ENCODE data around the gene TSEN54. TPM values are rescaled to one million over a fixed set of nuclear protein-coding genes. Genes with fewer than 3 reads are reported as not detected.

Gene TSEN54
- total RNA-seq, 1 experiment from 2014 or later = 44.5 TPM

DNA sequence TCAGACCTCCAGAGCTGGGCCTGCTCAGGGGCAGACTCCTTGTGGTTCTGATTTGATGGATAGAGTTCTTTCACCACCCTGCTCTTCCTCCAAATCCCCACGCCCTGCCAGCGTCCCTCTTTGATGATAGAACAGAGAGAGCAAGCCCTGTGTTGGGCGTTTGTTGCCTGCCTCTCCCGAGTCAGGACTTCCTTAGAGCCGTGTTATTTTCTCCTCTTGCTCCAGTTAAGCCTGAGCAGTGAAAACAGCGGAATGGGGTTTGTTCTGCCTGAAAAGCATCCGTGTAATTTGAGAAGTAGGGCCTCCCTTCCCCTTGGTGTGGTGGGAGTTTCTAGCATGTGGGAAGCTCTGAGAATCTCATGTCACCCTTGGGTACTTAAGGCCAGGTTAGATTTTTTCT lies 37.8 kb upstream of the TSEN54 start:
- no peak overlapping the region for H3T11ph ChIP-seq (ENCODE audit: low read length)
- peak overlapping the region; percentile 44 to 94 (median 93); a peak in 4 of 7 replicates for H3K27ac Mint-ChIP-seq
- no peak overlapping the region for H2AK5ac ChIP-seq (ENCODE audit: insufficient read length, low read length)
- no peak overlapping the region for H3K27ac ChIP-seq (ENCODE audit: insufficient read length, low read depth, low read length)
- no peaks in the 10 kb centered on the region for H3K4me1 ChIP-seq (ENCODE audit: insufficient read depth, low read length)
- H4K5ac ChIP-seq (ENCODE audit: insufficient read length, low read depth, low read length) = no peak overlapping the region
- no peak overlapping the region for H2BK5ac ChIP-seq (ENCODE audit: insufficient read length, low read length)
- no peaks in the 10 kb centered on the region for H3K27me3 Mint-ChIP-seq (ENCODE audit: low read depth)
- H2BK20ac ChIP-seq (ENCODE audit: low read depth, low read length, poor library complexity, severe bottlenecking) = no peak overlapping the region
- TF ChIP-seq CTCF (conservative IDR thresholded peaks at IDR 0.05) = no peak
- WGBS (ENCODE audit: extremely low coverage, insufficient read length, low lambda C conversion rate) = no CpG with 5 or more reads among the region's 7 CpGs
- H3K27me3 ChIP-seq (ENCODE audit: insufficient read depth, low read length) = no peaks in the 10 kb centered on the region
- no peak overlapping the region for H3K23ac ChIP-seq (ENCODE audit: insufficient read length, low read depth, low read length)
- H3K9ac ChIP-seq (ENCODE audit: extremely low read depth, insufficient read length, low read length) = no peak overlapping the region
- H3K9me3 Mint-ChIP-seq = no peaks in the 10 kb centered on the region
- no peak overlapping the region for H3K4me3 Mint-ChIP-seq
- no peak overlapping the region for H4K91ac ChIP-seq (ENCODE audit: insufficient read length, low read depth, low read length)
- no peaks in the 10 kb centered on the region for H3K9me3 ChIP-seq (ENCODE audit: control insufficient read depth, low read depth, low read length)
- peaks cover 3 to 11% (median 11%) of the 10 kb centered on the region in 3 experiments; a peak in 4 of 7 replicates for H3K36me3 Mint-ChIP-seq (ENCODE audit: insufficient read depth in 1 of 3, low read depth in 3 of 3)
- H3K79me1 ChIP-seq (ENCODE audit: insufficient read depth, low read depth, low read length, poor library complexity, severe bottlenecking) = no peaks in the 10 kb centered on the region
- no peak overlapping the region for H3K14ac ChIP-seq (ENCODE audit: insufficient read depth, low read length)
- H3K18ac ChIP-seq (ENCODE audit: insufficient read length, low read depth, low read length) = no peak overlapping the region
- no peak overlapping the region for H2BK15ac ChIP-seq (ENCODE audit: low read depth, low read length)
- no peak overlapping the region for H3K4me2 ChIP-seq (ENCODE audit: insufficient read depth, insufficient read length, low read length)
- no peaks in the 10 kb centered on the region for H4K20me1 ChIP-seq (ENCODE audit: control insufficient read depth, insufficient read depth, insufficient read length)
- peak; percentile 36 for DNase-seq
- H3K79me2 ChIP-seq (ENCODE audit: insufficient read depth, low read length) = no peaks in the 10 kb centered on the region
- no peak overlapping the region for H3K4ac ChIP-seq (ENCODE audit: low read depth, low read length)
- no peak overlapping the region for H2BK12ac ChIP-seq (ENCODE audit: insufficient read length, low read depth, low read length)
- H3K4me1 Mint-ChIP-seq = peaks cover 20 to 30% of the 10 kb centered on the region in 2 experiments
- no peaks in the 10 kb centered on the region for H3K23me2 ChIP-seq (ENCODE audit: insufficient read length, low read depth, low read length, poor library complexity, severe bottlenecking)
- no peak overlapping the region for H2AFZ ChIP-seq (ENCODE audit: low read length)
- no peak overlapping the region for H2BK120ac ChIP-seq (ENCODE audit: low read depth, low read length, poor library complexity, severe bottlenecking)
- no peak overlapping the region for H4K8ac ChIP-seq (replicated peaks; ENCODE audit: insufficient read length, low read depth, low read length)
- H3K56ac ChIP-seq (ENCODE audit: insufficient read length, low read depth, low read length) = no peak overlapping the region

All from H9 (cell line).